Sigmoid colon (tissue), 7 donors: ENCODE results near the gene KAZN. TPM values are rescaled to one million over a fixed set of nuclear protein-coding genes. Genes with fewer than 3 reads are reported as not detected.

Experiments
- DNase-seq: peaks from one replicate; pipeline ENCODE4 v3.0.0-alpha.2; 2019
- H3K27ac ChIP-seq, 4 donors: fragments of 200-600 bp; sonication (generic); one replicate each; pipeline ENCODE4 v1.5.1; 2016 to 2019; ENCODE audit warnings: mild to moderate bottlenecking in 1 of 4
- H3K27me3 ChIP-seq, 3 donors: fragments of 200-600 bp; sonication (generic); one replicate each; pipeline ENCODE4 v1.5.1; 2019; ENCODE audit warnings: mild to moderate bottlenecking in 1 of 3
- H3K36me3 ChIP-seq, 4 donors: fragments of 200-600 bp; sonication (generic); one replicate each; pipeline ENCODE4 v1.5.1; 2016 to 2019
- H3K4me1 ChIP-seq, 4 donors: fragments of 200-600 bp; sonication (generic); one replicate each; pipeline ENCODE4 v1.5.1; 2017 to 2019
- H3K4me3 ChIP-seq, 4 donors: fragments of 200-600 bp; sonication (generic); one replicate each; pipeline ENCODE4 v1.5.1; 2017 to 2019; ENCODE audit warnings: mild to moderate bottlenecking in 2 of 4, moderate library complexity in 1 of 4
- H3K9me3 ChIP-seq, 4 donors: fragments of 200-600 bp in 3 of 4; sonication (generic) in 3 of 4; one replicate each; pipeline versions ENCODE4 v1.5.1 to v1.6.1; 2013 to 2019
- EP300 ChIP-seq, 4 donors: sonication (generic); formaldehyde crosslinking; IDR thresholded peaks; one replicate each; pipeline ENCODE4 v1.6.1; 2017; ENCODE audit warnings: antibody characterized with exemption in 4 of 4
- POLR2A ChIP-seq, 2 donors: fragments of 450-650 bp; IDR thresholded peaks; one replicate each; pipeline ENCODE4 v1.6.1; 2016; ENCODE audit warnings: antibody characterized with exemption in 2 of 2, mild to moderate bottlenecking in 2 of 2, moderate library complexity in 2 of 2
- POLR2AphosphoS5 ChIP-seq, 4 donors: sonication (generic); formaldehyde crosslinking; IDR thresholded peaks; one replicate each; pipeline ENCODE4 v1.6.1; 2017; ENCODE audit warnings: antibody characterized with exemption in 4 of 4
- WGBS, 2 donors: extraction: QIAGEN DNeasy Blood & Tissue Kit; methylation state at CpG; one replicate each; pipeline ENCODE4 v1.1.7; 2013; 5-methylcytosine and 5-hydroxymethylcytosine counted together
- intact Hi-C: fragments of 100-400 bp; cut with DNase I; formaldehyde crosslinking; loops from one replicate; pipeline ENCODE4 v1.15.1; 2023
- polyA plus RNA-seq, 3 donors: library from polyadenylated mRNA; stranded (reverse); fragments of 200-250 nt; gene quantifications; one replicate each; pipeline ENCODE4 v1.2.3, GENCODE V29; 2013
- total RNA-seq, 4 donors: library from RNA; depleted of rRNA; stranded (reverse); fragments of >200 nt; gene quantifications; one replicate each; pipeline ENCODE4 v1.1.0, GENCODE V29; 2016
- TF ChIP-seq, protein P1 (sequence below), 4 experiments: fragments of 450-650 bp in 3 of 4; fragments of 200-600 bp in 1 of 4; IDR thresholded peaks; one replicate each; pipeline ENCODE4 v1.5.1; 2016 to 2019; ENCODE audit warnings: antibody characterized with exemption in 4 of 4, mild to moderate bottlenecking in 3 of 4, moderate library complexity in 2 of 4
- donor health status: healthy with polysubstance abuse.
- donor health status: Bipolar disorder and iron deficiency.
- donor health status: healthy.

The KAZN gene
- total and polyA plus RNA-seq, 7 donors = 2.5 to 11.4 (median 5.6) TPM

- H3K4me3 ChIP-seq = no peak overlapping the region
- H3K36me3 ChIP-seq = no peaks in the 10 kb centered on the region
- no peaks in the 10 kb centered on the region for H3K9me3 ChIP-seq
- 96 to 98% methylated on average over 5 of the region's 5 CpGs for WGBS, 2 donors
- peaks cover 0 to 8% (median 0%) of the 10 kb centered on the region in 4 donors for H3K4me1 ChIP-seq
- intact Hi-C loops = no loop called here
- no peak for DNase-seq
- no peak for TF ChIP-seq POLR2A (IDR thresholded peaks at IDR 0.05)
- peaks cover 0 to 10% (median 0%) of the 10 kb centered on the region in 3 donors for H3K27me3 ChIP-seq
- H3K27ac ChIP-seq = no peak overlapping the region
These were observed 162.3 kb downstream of the KAZN start for GRCh38 chr1:14760780-14761179.

- peaks cover 0 to 10% (median 0%) of the 10 kb centered on the region in 3 donors for H3K27me3 ChIP-seq
- intact Hi-C loops = no loop called here
- H3K4me1 ChIP-seq = peaks cover 0 to under 1% (median 0%) of the 10 kb centered on the region in 4 donors
- H3K36me3 ChIP-seq = no peaks in the 10 kb centered on the region
- DNase-seq = no peak
- no peaks in the 10 kb centered on the region for H3K9me3 ChIP-seq
- H3K27ac ChIP-seq = no peak overlapping the region
- WGBS, 2 donors = 53 to 83% methylated on average over 9 of the region's 9 CpGs
- no peak overlapping the region for H3K4me3 ChIP-seq
- no peak for TF ChIP-seq POLR2AphosphoS5 (IDR thresholded peaks at IDR 0.05)
- TF ChIP-seq POLR2A (IDR thresholded peaks at IDR 0.05) = no peak
- TF ChIP-seq, protein P1, sequence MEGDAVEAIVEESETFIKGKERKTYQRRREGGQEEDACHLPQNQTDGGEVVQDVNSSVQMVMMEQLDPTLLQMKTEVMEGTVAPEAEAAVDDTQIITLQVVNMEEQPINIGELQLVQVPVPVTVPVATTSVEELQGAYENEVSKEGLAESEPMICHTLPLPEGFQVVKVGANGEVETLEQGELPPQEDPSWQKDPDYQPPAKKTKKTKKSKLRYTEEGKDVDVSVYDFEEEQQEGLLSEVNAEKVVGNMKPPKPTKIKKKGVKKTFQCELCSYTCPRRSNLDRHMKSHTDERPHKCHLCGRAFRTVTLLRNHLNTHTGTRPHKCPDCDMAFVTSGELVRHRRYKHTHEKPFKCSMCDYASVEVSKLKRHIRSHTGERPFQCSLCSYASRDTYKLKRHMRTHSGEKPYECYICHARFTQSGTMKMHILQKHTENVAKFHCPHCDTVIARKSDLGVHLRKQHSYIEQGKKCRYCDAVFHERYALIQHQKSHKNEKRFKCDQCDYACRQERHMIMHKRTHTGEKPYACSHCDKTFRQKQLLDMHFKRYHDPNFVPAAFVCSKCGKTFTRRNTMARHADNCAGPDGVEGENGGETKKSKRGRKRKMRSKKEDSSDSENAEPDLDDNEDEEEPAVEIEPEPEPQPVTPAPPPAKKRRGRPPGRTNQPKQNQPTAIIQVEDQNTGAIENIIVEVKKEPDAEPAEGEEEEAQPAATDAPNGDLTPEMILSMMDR (IDR thresholded peaks at IDR 0.05) = no peak
- no peak for TF ChIP-seq EP300 (IDR thresholded peaks at IDR 0.05)
These were observed 163.0 kb downstream of the KAZN start for GRCh38 chr1:14761291-14762153.

DNA sequence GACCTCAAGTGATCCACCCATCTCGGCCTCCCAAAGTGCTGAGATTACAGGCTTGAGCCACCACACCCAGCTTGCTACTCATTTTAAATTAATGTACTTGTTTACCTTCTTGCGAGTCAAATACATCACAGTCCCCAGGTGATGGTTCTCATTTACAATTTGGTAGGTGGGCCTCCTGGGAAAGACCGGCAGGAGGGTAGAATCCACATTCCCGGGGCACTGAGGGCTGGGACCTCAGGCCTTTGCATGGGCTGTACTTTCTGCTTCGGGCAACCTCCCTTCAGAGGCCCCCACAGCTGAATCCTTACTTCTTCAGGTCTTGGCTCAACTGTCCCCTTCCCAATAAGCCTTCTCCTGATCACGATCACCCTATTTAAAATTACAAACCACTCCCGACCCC lies 165.5 kb downstream of the KAZN start:
- H3K9me3 ChIP-seq = no peaks in the 10 kb centered on the region
- TF ChIP-seq, protein P1 (IDR thresholded peaks at IDR 0.05) = no peak
- TF ChIP-seq EP300 (IDR thresholded peaks at IDR 0.05) = no peak
- no peak for TF ChIP-seq POLR2AphosphoS5 (IDR thresholded peaks at IDR 0.05)
- TF ChIP-seq POLR2A (IDR thresholded peaks at IDR 0.05) = no peak
- H3K36me3 ChIP-seq = no peaks in the 10 kb centered on the region
- peaks cover 0 to 10% (median 0%) of the 10 kb centered on the region in 3 donors for H3K27me3 ChIP-seq
- no peaks in the 10 kb centered on the region for H3K4me1 ChIP-seq
- intact Hi-C loops = no loop called here
- 87 to 92% methylated on average over 7 of the region's 7 CpGs for WGBS, 2 donors
- H3K27ac ChIP-seq = no peak overlapping the region
- no peak overlapping the region for H3K4me3 ChIP-seq
- no peak for DNase-seq

DNA sequence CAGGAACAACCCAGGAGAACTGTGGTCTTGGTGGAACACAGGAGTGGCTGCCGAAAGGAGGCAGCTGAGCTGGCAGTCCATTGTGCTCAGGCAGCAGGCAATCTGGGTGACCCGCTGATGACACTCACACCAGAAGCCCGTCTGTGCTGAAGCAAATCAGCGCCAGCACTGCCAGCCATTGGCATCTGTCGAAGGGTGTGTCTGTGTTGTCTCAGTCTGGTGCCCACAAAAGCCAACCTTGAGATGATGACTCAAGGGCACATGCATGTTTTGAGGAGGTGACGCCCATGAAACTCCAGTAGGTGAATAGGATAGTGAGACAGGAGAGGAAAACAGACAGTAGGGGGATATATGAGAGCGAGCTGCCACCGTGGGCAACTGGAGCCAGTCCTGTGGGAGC lies 167.3 kb downstream of the KAZN start:
- Histone ChIP-seq H3K9me3 (no peaks in the 10 kb centered on the region), H3K4me3 (no peak overlapping the region), H3K4me1 (no peaks in the 10 kb centered on the region), H3K27me3 (peaks cover 0 to 4% (median 0%) of the 10 kb centered on the region in 3 donors), H3K27ac (no peak overlapping the region), H3K36me3 (no peaks in the 10 kb centered on the region)
- WGBS, 2 donors = 94 to 95% methylated on average over 8 of the region's 8 CpGs
- TF ChIP-seq EP300 (IDR thresholded peaks at IDR 0.05) = no peak
- TF ChIP-seq, protein P1 (IDR thresholded peaks at IDR 0.05) = no peak
- TF ChIP-seq POLR2A (IDR thresholded peaks at IDR 0.05) = no peak
- no peak for TF ChIP-seq POLR2AphosphoS5 (IDR thresholded peaks at IDR 0.05)
- intact Hi-C loops = no loop called here
- no peak for DNase-seq

- intact Hi-C loops = no loop called here
- H3K27ac ChIP-seq = no peak overlapping the region
- H3K4me1 ChIP-seq = no peaks in the 10 kb centered on the region
- no peaks in the 10 kb centered on the region for H3K9me3 ChIP-seq
- 81 to 83% methylated on average over 5 of the region's 5 CpGs for WGBS, 2 donors
- H3K4me3 ChIP-seq = no peak overlapping the region
- TF ChIP-seq POLR2A (IDR thresholded peaks at IDR 0.05) = no peak
- TF ChIP-seq EP300 (IDR thresholded peaks at IDR 0.05) = no peak
- no peak for TF ChIP-seq POLR2AphosphoS5 (IDR thresholded peaks at IDR 0.05)
- TF ChIP-seq, protein P1 (IDR thresholded peaks at IDR 0.05) = no peak
- H3K27me3 ChIP-seq = no peaks in the 10 kb centered on the region
- DNase-seq = no peak
- no peaks in the 10 kb centered on the region for H3K36me3 ChIP-seq
These were observed 168.6 kb downstream of the KAZN start for GRCh38 chr1:14767075-14767474.
